Mucosa of descending colon (tissue), 3 donors: ENCODE data around the gene PHOX2A. TPM values are rescaled to one million over a fixed set of nuclear protein-coding genes. Genes with fewer than 3 reads are reported as not detected.
"Not testable (repeated sequence)": the region's sequence is repeated elsewhere in the genome, so short reads cannot be mapped to it uniquely, and the experiment has no call there.

Experiments used
- ATAC-seq: fragments of 200-7000 bp; cut with Tn5 transposase; one replicate; pipeline ENCODE4 v1.9.1; 2020; ENCODE audit warnings: mild to moderate bottlenecking, moderate library complexity
- DNase-seq, 3 donors: peaks; one replicate each; pipeline ENCODE4 v3.0.0-alpha.2; 2020
- H3K36me3 ChIP-seq: fragments of 200-600 bp; one replicate; pipeline ENCODE4 v1.8.0; 2021; ENCODE audit warnings: low read depth, mild to moderate bottlenecking
- H3K4me1 ChIP-seq: fragments of 200-600 bp; one replicate; pipeline ENCODE4 v1.8.0; 2021; ENCODE audit warnings: low read depth, mild to moderate bottlenecking
- H3K4me3 ChIP-seq: fragments of 200-600 bp; one replicate; pipeline ENCODE4 v1.8.0; 2021; ENCODE audit warnings: mild to moderate bottlenecking
- H3K9me3 ChIP-seq: fragments of 200-600 bp; one replicate; pipeline ENCODE4 v1.8.0; 2021; ENCODE audit warnings: mild to moderate bottlenecking
- intact Hi-C, 2 donors: fragments of 100-400 bp; cut with DNase I in 1 of 2; cut with micrococcal nuclease in 1 of 2; formaldehyde crosslinking; loops; one replicate each; pipeline versions ENCODE4 v1.11.0 to v1.11.1; 2022; cut with DNase I, micrococcal nuclease
- long read RNA-seq, 2 donors: library from polyadenylated mRNA; unstranded; transcript quantifications; one replicate each; pipeline ENCODE4 v2.0.0, GENCODE V29; 2019 to 2021
- total RNA-seq, 3 donors: library from RNA; stranded (reverse); fragmentation: NEBNext Ultra II Directional in 2 of 3; extraction: Animal tissue kit (Norgen Biotek cat#: 25700) in 2 of 3; gene quantifications; one replicate each; pipeline versions ENCODE4 v1.2.1 to v1.2.4, GENCODE V29; 2021 to 2023
- TF ChIP-seq, protein P1 (sequence below): fragments of 200-600 bp; IDR thresholded peaks from one replicate; pipeline ENCODE4 v1.8.0; 2022; ENCODE audit warnings: antibody characterized with exemption, mild to moderate bottlenecking
- donor health status: DM: no; HTN: no; CAD: no; lungs with moderate emphysema.
- donor health status: DM: no; HTN: no; CAD: no.
- donor health status: DM: no; HTN: yes; CAD: no.

The PHOX2A gene
- total RNA-seq: 1 to 10 TPM in 1 of 3 donors, under 1 TPM in 2; 0.55 to 2.6 (median 0.60) TPM
- long read RNA-seq, donor 1, partial matches to known transcripts: 0 of 1 reads
- long read RNA-seq, donor 1, other reads (novel, unspliced or antisense): 1 of 1 reads
- long read RNA-seq, donor 2: 0 reads

DNA sequence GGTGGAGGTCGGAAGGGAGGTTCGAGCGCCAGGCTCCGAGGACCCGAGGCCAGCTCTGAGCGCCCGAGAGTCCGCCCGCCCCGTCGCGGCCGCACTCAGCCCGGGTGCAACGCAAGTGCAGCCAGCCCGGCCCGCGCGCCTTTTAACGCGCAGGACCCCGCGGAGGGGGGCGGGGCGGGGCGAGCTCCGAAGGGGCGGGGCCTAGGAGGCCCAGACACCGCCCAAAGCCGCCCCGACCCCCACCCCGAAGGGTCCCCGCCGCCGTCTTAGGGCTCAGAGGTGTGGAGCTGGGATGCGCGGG, at the start of gene PHOX2A:
TSS of gene PHOX2A (minus strand) at position 117 of the 301 bp plus-strand sequence. CDS start 172 bp downstream, outside the sequence.
- DNase-seq: no peak
- Histone ChIP-seq H3K4me1 (peaks cover 20% of the 10 kb centered on the region), H3K36me3 (no peaks in the 10 kb centered on the region), H3K4me3 (no peak within 1 kb of the TSS), H3K9me3 (no peaks in the 10 kb centered on the region)
- ATAC-seq: no peak
- TF ChIP-seq, protein P1, sequence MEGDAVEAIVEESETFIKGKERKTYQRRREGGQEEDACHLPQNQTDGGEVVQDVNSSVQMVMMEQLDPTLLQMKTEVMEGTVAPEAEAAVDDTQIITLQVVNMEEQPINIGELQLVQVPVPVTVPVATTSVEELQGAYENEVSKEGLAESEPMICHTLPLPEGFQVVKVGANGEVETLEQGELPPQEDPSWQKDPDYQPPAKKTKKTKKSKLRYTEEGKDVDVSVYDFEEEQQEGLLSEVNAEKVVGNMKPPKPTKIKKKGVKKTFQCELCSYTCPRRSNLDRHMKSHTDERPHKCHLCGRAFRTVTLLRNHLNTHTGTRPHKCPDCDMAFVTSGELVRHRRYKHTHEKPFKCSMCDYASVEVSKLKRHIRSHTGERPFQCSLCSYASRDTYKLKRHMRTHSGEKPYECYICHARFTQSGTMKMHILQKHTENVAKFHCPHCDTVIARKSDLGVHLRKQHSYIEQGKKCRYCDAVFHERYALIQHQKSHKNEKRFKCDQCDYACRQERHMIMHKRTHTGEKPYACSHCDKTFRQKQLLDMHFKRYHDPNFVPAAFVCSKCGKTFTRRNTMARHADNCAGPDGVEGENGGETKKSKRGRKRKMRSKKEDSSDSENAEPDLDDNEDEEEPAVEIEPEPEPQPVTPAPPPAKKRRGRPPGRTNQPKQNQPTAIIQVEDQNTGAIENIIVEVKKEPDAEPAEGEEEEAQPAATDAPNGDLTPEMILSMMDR: no peak
- intact Hi-C loops: no loop called here

DNA sequence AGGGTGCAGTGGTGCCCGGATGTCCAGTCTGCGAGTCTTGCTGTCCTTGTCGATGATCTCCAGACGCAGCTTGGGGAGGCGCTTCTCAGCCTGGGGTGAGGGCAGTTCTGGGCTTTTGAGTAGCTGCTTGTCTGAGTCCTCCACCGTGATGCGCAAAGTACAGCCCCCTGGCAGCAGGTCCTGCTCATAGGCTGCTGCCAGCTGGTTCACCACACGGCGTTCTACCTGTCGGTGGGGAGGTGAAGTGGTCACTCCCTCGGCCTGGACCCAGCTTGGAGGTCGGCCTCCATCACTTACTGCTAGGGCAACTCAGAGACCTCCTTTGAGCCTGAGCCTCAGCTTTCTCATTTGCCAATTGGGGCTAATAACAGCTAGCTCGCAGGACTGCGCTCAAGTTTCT, 49.4 kb upstream of the PHOX2A start:
- Histone ChIP-seq H3K36me3 (no peaks in the 10 kb centered on the region), H3K4me3 (no peak overlapping the region), H3K9me3 (no peaks in the 10 kb centered on the region), H3K4me1 (no peaks in the 10 kb centered on the region)
- DNase-seq: no peak
- TF ChIP-seq, protein P1: no peak
- no peak for ATAC-seq
- intact Hi-C loops: no loop called here

DNA sequence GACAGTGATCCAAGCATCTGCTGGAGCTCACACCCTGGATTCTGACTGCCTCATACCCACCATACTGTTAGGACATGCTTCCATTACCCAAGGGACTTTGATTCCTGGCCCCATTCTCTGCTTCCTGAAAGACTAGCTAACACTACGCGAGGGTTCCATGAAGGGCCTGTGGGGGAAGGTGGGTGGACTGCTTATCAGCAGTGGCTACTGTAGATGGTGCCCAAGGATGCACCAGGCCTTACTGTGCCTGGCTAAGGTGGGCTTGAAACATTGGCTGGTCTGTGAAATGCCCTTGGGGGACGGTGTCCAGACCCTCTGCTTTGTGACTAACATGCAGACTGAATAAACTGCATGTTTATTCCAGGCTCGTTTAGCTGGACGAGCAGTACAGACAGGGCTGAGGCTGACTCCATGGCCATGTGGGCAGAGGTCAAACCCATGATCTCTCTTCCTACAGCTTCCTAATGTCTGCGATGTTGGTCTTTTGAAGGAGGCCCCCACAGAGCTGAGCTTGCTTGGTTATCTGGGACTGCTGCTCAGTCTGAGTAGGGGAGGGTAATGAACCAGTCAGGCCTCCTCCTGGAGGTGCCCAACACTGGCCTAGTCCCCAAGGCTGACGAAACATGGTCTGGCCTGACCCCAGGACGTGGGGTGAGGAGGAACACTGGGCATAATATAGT, 48.3 kb upstream of the PHOX2A start:
- Histone ChIP-seq H3K9me3 (no peaks in the 10 kb centered on the region), H3K4me1 (no peaks in the 10 kb centered on the region), H3K36me3 (no peaks in the 10 kb centered on the region), H3K4me3 (no peak overlapping the region)
- no peak for DNase-seq
- TF ChIP-seq, protein P1: no peak
- no peak for ATAC-seq
- intact Hi-C loops: no loop called here

DNA sequence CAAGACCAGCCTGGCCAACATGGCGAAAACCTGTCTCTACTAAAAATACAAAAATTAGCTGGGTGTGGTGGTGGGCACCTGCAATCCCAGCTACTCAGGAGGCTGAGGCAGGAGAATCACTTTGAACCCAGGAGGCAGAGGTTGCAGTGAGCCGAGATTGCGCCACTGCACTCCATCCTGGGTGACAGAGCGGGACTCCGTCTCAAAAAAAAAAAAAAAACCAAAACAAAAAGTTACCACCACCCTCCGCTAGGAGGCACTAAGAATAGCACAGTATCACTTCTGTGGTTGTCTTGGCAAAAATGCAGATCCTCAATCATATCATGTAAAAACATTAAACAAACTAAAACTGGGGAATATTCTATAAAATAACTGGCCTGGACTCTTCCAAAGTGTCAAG, 46.8 kb upstream of the PHOX2A start:
- H3K4me3 ChIP-seq, DNase-seq, H3K36me3 ChIP-seq, H3K9me3 ChIP-seq, H3K4me1 ChIP-seq, ATAC-seq, intact Hi-C loops: not testable (repeated sequence)

DNA sequence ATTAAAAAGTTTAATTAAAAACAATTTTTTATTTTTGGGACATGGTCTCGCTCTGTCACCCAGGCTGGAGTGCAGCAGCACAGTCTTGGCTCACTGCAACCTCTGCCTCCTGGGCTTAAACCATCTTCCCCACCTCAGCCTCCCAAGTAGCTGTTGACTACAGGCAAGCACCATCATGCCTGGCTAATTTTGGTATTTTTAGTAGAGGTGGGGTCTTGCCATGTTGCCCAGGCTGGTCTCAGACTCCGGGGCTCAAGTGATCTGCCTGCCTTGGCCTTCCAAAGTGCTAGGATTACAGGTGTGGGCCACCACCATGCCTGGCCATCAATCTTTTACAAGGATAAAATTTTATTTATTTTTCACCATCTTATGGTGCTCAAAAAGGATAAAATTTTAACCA, 43.3 kb upstream of the PHOX2A start:
- intact Hi-C loops: no loop called here
- DNase-seq (no peak), ATAC-seq (no peak)
- H3K9me3 ChIP-seq: no peaks in the 10 kb centered on the region
- H3K4me3 ChIP-seq: no peak overlapping the region
- no peaks in the 10 kb centered on the region for H3K4me1 ChIP-seq
- H3K36me3 ChIP-seq: no peaks in the 10 kb centered on the region
- TF ChIP-seq, protein P1: no peak

DNA sequence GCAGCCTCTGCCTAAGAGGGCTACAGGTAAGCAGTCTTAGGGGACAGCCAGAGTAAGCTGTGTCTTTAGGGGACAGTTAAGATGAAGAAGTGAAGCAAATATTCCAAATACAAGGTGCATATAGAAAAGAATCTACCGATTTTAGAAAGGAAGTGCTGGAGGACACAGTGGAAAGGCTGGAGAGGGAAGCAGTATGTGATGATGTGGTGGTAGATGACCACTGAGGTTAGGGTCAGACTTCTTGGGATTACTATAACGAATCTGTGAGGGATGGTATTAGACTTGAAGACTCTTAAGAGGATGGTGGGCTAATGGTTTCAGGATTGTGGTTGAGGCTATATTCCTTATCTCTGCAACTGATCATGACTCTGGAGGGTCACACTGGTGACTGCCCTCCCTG, 40.0 kb upstream of the PHOX2A start:
- no peaks in the 10 kb centered on the region for H3K36me3 ChIP-seq
- no peaks in the 10 kb centered on the region for H3K4me1 ChIP-seq
- no peak for DNase-seq
- ATAC-seq: no peak
- intact Hi-C loops: no loop called here
- TF ChIP-seq, protein P1: no peak
- H3K4me3 ChIP-seq: no peak overlapping the region
- H3K9me3 ChIP-seq: no peaks in the 10 kb centered on the region
